ENCODE results near the gene FHOD3.

GRCh38 chr18:36624451-36625167 lies 327.1 kb downstream of the FHOD3 start:
- no peak for TF ChIP-seq CTCF (IDR thresholded peaks at IDR 0.05)
- TF ChIP-seq POLR2AphosphoS5 (IDR thresholded peaks at IDR 0.05; ENCODE audit: insufficient read depth in 1 of 2, low read depth in 1 of 2): no peak
